CD4-positive, alpha-beta T cell treated with Interleukin-4 for 1 hour (primary cell): Measurements from ENCODE around the gene GBP3.
A peak's percentile ranks its signal among the peaks of the same experiment; 100 is the strongest.
"Not testable (repeated sequence)": the region's sequence is repeated elsewhere in the genome, so short reads cannot be mapped to it uniquely, and the experiment has no call there.

ENCODE experiments used
- DNase-seq, 2 donors: peaks; one replicate each; pipeline ENCODE4 v3.0.0-alpha.2; 2020 to 2022

The GBP3 gene

GRCh38 chr1:88974616-88975172, 48.0 kb downstream of the GBP3 start:
- not testable (repeated sequence) for DNase-seq

DNA sequence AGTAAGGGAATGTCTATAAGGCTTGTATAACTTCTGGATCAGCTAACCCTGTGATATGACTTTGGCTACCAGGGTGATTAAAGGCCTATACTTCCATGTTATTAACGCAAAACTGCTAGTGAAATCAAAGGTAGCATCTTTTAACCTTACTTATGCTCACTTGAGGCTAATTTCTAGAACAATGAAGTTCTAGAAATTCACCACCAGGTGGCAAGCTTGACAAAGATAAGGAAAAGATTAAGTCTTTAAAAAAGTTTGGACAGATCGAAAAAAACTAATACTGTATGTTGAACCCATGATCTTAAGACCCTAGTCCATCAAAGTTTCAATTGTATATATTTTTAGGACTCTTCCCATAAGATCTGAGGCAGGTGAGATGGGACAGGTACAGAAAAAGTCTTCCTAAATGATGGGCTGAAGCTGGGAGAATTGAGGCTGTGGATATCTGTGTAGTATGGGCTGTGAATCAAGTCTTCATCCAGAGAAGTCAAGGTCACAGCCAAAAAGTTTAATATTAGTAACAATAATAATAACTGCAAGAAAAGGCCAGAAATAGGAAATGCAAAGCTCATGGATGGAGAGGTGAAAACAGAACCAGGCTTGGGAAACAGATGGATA, 49.0 kb downstream of the GBP3 start:
- DNase-seq = peak in 1 of 2 donors; percentile 58

DNA sequence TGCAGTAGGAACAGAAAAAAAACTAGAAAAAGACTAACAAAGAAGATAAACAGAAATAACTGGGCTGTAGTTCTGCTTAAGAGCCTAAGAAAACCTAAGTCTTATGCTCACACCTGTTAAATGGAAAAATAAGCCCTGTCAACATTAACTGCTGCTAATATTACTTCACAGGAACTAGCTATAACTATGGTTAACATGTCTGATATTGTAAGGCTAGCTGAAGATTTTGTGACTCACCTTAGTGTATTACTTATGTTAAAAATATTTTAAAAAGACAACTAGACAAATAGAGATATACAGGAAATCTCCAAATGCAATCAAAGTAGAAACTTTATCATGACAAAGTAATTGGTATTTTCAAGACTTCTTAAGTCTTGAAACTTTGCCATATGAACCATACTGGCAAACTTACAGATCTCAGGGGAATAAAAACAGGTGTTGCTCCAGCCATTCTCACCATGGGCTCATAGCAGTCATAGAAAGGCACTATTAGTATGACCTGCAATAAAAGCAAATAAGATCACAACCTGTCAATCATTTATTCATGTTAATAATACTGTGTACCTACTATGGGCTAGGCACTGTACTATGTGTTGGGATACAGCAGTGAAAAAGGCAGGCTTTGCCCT, 60.9 kb downstream of the GBP3 start:
- no peak for DNase-seq

GRCh38 chr1:88961081-88961480, 61.6 kb downstream of the GBP3 start:
- DNase-seq = no peak
